Measurements from ENCODE around the gene SNPH.
A peak's percentile ranks its signal among the peaks of the same experiment; 100 is the strongest.

The SNPH gene

DNA sequence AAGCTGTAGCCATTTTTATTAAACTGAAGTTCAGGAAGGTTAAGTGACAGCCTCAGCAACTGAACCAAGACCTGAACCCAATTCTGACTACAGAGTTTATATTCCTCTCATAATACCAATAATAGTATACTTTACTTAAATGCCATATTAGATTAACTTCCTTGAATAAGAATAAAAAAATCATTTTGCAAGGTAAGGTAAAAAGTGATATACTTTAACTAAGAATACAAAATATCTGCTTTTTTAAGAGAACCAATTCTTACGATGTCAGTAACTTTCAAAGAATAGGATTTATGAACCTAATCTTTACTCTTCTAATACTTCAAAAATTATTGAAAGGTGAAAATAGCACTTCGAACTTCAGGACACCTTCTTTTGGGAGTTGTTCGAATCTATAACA is 36.6 kb upstream of the SNPH start:
- ChIA-PET POLR2A (no interaction called here), CTCF (no interaction called here)
- TF ChIP-seq CTCF (IDR thresholded peaks at IDR 0.05; ENCODE audit: insufficient read depth, low read length, missing control alignments), result no peak
- no peak overlapping the region for H3K4me3 ChIP-seq (ENCODE audit: low read depth, low read length)
- DNase-seq (ENCODE audit: low read depth, low spot score), result no peak

GRCh38 chr20:1232286-1233111 is 33.6 kb upstream of the SNPH start:
- no peak for TF ChIP-seq CTCF (IDR thresholded peaks at IDR 0.05; ENCODE audit: insufficient read depth, low read length, missing control alignments)
- H3K4me3 ChIP-seq (ENCODE audit: low read depth, low read length), result no peak overlapping the region
- no peak for DNase-seq (ENCODE audit: low read depth, low spot score)
- ChIA-PET CTCF (no interaction called here), POLR2A (no interaction called here)

DNA sequence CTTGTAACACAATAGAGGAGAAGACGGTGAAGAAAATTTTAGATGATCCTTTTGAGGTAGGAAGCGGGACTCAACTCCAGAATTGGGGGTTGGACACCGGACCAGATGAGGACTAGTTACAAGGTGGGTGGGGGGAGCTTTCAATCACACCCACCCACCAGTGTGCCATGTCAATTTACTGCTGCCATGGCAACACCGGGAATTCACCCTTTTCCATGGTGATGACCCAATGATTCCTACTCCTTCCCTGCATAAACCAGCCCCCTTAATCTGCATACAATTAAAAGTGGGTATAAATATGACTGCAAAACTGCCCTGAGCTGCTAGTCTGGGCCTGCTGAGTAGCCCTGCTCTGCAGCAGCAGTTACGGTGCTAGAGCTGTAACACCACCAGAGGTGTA is 25.5 kb upstream of the SNPH start:
- no peak overlapping the region for H3K4me3 ChIP-seq (ENCODE audit: low read depth, low read length)
- no peak for DNase-seq (ENCODE audit: low read depth, low spot score)
- TF ChIP-seq CTCF (IDR thresholded peaks at IDR 0.05; ENCODE audit: insufficient read depth, low read length, missing control alignments), result no peak
- POLR2A ChIA-PET, result no interaction called here
- CTCF ChIA-PET, result interaction anchor here (1.5 kb wide), 2 partner anchors 27 to 132 kb away, joined by 3 read pairs; no protein-coding TSS in a partner anchor

GRCh38 chr20:1241456-1241855 is 24.6 kb upstream of the SNPH start:
- POLR2A ChIA-PET, result no interaction called here
- CTCF ChIA-PET, result interaction anchor here (0.6 to 1.8 kb wide), 3 partner anchors 25 to 226 kb away, joined by 3 to 5 read pairs (median 3); no protein-coding TSS in a partner anchor
- H3K4me3 ChIP-seq (ENCODE audit: low read depth, low read length), result no peak overlapping the region
- no peak for DNase-seq (ENCODE audit: low read depth, low spot score)
- no peak for TF ChIP-seq CTCF (IDR thresholded peaks at IDR 0.05; ENCODE audit: insufficient read depth, low read length, missing control alignments)

- CTCF ChIA-PET, result interaction anchor here (0.6 to 1.8 kb wide), 3 partner anchors 25 to 226 kb away, joined by 3 to 5 read pairs (median 3); no protein-coding TSS in a partner anchor
- POLR2A ChIA-PET, result no interaction called here
- H3K4me3 ChIP-seq (ENCODE audit: low read depth, low read length), result no peak overlapping the region
- DNase-seq (ENCODE audit: low read depth, low spot score), result no peak
- TF ChIP-seq CTCF (IDR thresholded peaks at IDR 0.05; ENCODE audit: insufficient read depth, low read length, missing control alignments), result no peak
Observed at GRCh38 chr20:1242099-1242498, 24.0 kb upstream of the SNPH start.

DNA sequence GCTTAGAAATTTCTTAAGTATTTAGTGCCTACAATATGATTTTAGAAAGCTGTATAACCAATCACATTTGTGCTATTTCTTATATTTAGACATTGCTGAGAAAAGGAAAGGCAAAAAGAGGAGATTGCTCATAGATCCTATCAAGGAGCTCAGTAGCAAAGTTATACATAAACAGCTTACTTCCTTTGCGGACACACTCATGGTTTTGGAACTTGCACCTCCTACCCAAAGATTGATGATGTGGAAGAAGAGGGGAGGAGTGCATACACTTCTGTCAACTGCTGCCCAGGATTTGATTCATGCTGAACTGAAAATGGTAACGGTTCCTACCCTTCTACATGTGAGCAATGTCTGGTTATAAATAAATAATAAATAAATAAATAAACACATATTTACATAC is 23.6 kb upstream of the SNPH start:
- ChIA-PET POLR2A (interaction anchor here (0.6 kb wide), 1 partner anchor 92 kb away, joined by 5 read pairs; no protein-coding TSS in a partner anchor), CTCF (interaction anchor here (1.8 kb wide), 1 partner anchor 225 kb away, joined by 5 read pairs; no protein-coding TSS in a partner anchor)

More for the DNA sequence above, 23.6 kb upstream of the SNPH start:
- DNase-seq (ENCODE audit: low read depth, low spot score), result peak; percentile 59
- no peak for TF ChIP-seq CTCF (IDR thresholded peaks at IDR 0.05; ENCODE audit: insufficient read depth, low read length, missing control alignments)
- no peak overlapping the region for H3K4me3 ChIP-seq (ENCODE audit: low read depth, low read length)

All from AG04449 (cell line).